SKM-1 treated with dmso at 0.1 percent for 144 hours (cell line): ENCODE measurements around the gene SPINK14.

Source experiments
- DNase-seq: peaks from one replicate; lab custom pipeline; 2025; ENCODE audit not compliant: unreplicated experiment; lab: John Stamatoyannopoulos, UW

The SPINK14 gene, protein sequence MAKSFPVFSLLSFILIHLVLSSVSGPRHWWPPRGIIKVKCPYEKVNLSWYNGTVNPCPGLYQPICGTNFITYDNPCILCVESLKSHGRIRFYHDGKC

DNA sequence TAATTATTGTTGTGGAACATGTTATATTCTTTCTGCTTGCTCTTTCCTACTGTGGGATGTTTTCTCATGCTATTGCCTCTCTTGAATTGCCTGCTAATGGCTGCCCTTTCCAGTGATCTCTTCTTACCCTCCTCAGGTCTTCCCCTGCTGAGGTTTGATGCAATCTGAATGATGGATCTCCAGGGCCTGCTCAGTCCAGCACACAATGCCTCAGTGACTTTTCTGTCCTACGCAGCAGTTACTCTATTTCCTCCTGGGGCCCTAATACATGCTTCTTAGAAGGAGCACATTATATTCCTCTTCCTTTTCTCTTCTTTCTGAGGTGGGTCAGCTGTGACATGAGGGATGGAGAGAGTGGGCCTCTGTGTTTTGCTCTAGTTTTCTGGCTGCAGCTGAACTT, at the start of gene SPINK14:
Gene SPINK14 (plus strand): TSS at position 301 of the 400 bp plus-strand sequence. CDS start 1,187 bp downstream, outside the sequence.
- DNase-seq: no peak

DNA sequence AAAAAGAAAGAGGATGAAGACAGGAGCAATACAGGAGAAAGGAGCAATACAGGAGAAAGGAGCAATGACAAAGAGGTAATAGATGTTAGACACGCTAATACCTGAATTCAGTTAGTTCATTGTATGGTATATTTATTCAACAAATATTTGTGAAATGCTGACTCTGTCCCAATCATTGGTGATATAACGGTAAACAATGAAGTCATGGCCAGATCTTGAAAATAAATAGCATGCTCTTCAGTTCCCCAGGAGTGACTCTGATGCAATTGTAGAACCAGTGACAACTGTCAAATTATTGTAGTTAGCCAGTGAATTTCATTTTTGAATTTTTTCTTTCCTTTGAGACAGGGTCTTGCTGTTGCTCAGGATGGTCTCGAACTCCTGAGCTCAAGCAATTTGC, 48.0 kb upstream of the SPINK14 start:
- no peak for DNase-seq

DNA sequence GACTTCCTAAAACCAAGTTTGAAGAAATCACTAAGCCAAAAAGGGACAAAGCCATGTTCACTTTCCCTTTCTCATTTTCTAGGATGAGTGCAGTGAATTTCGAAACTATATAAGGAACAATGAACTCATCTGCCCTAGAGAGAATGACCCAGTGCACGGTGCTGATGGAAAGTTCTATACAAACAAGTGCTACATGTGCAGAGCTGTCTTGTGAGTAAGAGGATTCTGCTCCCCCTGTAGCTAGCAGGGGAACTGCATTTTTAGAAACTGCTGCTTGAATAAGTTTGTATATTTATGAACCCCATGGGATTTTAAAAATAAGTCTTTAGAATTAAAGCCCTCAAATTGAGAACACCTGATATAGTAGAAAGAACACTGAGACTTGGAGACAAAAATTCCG, 42.7 kb upstream of the SPINK14 start:
- DNase-seq: no peak

DNA sequence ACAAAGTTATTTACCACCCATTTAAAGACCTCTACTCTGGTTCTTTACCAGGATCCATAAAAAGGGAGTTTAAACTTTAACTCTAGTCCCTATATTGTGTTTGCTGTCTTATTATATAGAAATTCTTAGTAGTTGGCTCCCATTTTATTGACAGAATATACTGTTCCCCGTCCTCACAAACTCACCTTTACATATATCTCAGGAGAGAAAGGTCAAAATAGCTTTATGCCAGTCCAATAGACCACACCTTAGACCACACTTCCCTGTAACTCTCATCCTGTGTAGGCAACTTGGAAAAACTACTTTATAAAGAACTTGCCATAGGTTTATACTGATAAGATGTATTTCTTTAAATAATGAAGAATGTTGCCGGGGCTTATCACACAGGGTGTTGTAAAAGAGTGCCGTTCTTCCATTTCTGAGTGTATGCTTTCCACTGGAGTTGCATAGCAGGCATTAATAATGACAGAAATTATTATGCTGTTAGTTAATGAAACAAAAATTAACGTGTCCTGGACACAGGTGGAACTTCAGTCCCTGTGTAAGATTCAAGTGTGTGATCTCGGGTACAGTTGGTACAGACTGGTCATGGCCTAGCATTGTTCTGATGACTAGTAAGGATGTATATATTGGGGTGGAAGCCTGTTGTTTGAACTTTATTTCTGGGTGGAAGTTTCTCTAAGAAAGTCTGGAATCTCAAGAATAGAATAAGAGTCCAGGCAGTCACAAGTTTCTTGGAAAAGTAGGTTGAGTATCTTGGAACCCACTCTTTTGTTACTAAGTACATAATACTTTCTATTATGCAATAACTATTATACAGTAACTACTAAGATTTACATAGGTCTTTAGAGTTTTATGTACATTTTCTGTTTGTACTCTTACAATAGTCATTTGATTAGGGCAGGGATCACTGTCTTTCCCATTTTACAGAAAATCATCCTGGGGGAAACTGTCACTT, 33.0 kb upstream of the SPINK14 start:
- DNase-seq: no peak

DNA sequence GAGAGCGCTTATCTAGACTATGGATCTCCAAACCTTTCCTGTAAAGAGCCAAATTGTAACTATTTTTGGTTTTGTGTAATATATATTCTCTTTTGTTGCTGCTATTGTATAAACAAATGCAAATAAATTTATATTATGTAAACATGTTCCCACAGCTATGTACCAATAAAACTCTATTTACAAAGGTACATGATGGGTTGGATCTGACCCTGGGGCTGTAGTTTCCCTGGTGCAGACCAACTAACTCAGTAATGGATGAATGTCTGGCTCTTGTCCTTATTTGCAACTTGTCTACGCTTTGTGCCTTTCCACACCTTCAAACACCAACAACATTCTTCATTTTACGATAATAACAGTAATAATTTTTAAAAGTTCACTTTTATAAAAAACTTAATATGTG, 27.5 kb upstream of the SPINK14 start:
- no peak for DNase-seq

DNA sequence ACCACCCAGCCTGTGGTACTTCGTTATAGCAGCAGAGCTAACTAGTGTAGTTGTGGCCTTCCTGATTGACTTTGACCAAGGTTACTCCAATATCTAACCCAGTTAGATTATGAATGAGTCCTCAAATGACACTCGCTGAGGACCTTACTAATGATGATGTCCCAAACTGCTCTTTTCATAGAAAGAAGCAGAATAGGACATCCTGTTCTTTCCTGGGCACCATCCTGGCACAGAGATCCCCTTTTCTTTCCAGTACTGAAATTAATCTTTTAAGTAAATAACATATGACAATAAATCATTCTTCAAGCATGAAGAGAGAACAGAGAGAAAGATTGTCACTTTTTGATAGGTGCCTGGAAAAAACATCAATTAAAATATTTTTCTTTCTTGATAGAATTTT, 26.7 kb upstream of the SPINK14 start:
- DNase-seq: no peak

DNA sequence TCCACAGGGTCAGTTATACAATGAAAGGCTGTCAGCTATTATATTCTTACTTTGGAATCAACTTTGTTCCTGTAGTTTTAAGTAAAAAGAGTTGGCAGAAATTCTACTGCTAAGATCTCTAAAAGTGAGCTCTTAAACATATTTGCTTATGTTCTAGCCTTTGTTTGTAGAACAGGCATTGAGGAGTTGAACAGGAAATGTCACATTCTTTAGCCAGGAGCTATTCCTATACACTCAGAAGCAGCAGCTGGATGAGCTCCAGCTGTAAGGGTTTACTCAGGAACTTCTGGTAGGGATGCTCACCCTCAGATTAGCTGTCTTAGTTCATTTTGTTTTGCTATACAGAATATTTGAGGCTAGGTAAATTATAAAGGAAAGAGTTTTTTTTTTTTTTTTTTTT, 22.4 kb upstream of the SPINK14 start:
- no peak for DNase-seq

DNA sequence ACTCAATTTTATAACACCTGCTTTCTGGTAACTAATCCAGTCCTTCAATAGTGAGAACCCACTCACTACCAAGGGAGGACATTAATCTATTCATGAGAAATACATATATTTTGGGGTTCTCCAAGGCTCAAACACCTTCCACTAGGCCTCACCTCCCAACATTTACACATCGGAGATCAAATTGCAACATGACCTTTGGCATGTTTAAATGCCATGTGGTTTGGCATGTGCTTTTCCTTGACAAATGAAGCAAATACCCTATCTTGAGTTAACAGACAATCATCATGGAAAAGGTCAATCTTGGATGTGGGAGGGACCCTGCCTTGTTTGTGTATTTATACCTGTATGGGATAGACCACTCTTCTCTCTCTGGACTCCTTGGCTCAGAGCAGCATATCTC, 21.9 kb upstream of the SPINK14 start:
- DNase-seq: no peak

DNA sequence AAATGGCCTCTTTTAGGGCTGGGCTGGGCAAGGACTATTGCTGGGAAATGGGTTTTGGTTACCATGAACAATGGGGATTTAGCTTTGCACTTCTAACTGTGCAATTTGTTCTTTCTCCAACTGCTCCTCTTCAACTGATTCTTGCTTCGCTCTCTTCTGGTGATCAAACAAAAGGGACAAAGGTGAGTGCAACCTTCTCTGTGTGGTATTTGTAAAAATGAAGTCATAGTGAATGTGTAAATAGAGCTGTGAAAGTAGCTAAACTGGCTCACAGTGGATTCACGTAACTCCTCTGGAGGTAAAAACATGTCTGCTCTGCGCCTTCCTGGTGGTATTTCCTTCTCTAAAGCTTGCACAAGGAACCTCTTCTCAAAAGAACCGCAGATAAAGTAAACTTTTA, 20.9 kb upstream of the SPINK14 start:
- no peak for DNase-seq

DNA sequence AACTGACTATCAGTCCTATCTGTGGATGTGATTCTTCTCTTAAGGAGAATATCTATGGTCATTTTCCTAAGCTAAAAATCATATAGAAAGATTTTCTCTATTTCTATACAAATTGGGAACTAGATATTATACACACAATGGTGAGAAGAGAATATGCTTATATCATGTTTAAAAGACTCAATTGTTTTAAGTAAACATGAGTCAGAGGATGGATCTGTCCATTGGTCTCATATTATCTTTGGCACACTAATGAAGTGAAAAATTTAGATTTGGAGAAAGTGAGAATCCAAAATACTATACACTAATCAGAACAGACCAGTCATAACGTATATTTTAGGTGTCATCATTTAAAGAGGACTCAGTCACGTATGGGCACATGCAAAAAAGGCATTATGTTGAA, 16.5 kb upstream of the SPINK14 start:
- DNase-seq: no peak

DNA sequence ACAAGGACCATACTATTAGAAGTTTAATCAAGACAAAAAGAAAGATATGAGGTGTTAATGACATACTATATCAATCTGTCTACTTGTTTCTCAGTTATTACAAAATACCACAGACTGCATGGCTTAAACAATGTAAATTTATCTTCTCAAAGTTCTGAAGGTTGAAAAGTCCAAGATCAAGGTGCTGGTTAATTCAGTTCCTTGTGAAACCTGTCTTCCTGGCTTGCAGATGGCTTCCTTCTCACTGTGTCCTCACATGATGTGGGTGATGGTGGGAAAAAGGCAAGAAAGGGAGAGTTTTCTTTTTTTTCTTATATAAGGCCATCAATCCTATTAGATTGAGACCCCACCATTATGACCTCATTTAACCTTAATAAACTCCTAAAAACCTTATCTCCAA, 15.6 kb upstream of the SPINK14 start:
- no peak for DNase-seq

DNA sequence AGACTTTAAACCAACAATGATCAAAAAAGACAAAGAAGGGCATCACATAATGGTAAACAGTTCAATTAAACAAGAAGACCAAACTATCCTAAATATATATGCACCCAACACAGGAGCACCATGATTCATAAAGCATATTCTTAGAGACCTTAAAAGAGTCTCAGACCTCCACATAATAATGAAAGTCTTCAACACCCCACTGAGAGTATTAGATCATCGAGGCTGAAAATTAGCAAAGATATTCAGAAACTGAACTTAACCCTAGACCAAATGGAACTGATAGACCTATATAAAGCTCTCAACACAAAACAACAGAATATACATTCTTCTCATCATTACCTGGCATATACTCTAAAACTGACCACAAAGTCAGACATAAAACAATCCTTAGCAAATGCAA, 11.7 kb upstream of the SPINK14 start:
- no peak for DNase-seq

DNA sequence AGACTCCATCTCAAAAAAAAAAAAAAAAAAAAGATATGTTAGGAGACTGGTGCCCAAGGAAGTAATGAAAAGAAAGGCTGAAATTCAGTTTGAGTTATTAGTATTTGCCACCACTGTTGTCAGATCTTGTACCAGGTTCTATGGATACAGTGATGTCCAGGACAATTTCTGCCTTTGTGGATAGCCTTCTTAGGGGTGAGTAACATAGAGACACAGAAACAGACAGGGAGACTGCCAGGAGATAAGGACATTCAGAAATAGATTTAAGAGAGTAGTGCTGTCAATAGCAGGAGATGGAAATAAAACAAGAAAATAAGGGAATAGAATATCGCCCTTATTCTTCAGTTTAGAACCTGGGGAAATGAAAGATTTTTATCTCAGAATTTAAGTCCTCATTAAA, 6.3 kb upstream of the SPINK14 start:
- no peak for DNase-seq

DNA sequence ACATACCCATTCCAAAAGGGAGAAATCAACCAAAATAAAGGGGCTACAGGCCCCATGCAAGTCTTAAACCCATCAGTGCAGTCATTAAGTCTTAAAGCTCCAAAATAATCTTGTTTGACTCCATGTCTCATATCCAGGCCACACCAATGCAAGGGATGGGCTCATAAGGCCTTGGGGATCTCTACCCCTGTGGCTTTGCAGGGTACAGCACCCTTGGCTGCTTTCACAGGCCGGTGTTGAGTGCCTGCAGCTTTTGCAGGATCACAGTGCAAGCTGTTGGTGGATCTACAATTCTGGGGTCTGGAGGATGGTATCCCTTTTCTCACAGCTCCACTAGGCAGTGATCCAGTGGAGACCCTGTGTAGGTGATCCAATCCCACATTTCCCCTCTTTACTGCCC, 5.0 kb upstream of the SPINK14 start:
- no peak for DNase-seq

DNA sequence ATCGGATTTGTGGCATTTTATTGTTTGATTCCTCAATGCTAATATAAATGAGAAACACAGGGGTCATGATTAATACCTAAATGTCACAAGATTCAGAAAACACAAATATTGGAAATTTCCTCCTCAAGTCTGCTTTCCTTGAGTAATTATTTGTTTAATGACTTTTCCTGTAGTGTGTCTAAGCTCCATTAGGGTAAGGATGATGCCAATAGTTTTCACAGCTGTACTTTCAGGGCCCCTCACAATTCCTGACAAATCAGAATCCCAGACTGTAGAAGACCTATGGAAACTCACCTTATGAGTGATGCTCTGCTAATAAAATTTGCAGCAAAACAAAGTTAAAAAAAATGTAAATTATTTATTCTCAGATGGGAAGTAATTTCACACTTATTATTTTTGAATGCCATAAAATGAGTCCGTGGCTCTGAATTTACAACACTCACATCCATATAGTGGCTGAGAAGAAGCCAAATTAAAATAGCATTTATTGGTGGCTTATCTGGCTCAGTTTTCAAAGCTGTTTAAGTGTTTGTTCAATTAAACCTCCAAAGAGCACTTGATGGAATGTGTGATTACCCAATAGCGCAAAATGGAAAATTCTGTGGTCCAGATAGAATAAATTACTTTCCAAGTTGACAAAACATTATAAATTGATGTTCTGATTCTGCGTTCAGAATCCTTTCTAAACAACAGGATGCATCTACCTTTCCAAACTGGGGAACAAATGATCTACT, 1.6 kb upstream of the SPINK14 start:
- no peak for DNase-seq

DNA sequence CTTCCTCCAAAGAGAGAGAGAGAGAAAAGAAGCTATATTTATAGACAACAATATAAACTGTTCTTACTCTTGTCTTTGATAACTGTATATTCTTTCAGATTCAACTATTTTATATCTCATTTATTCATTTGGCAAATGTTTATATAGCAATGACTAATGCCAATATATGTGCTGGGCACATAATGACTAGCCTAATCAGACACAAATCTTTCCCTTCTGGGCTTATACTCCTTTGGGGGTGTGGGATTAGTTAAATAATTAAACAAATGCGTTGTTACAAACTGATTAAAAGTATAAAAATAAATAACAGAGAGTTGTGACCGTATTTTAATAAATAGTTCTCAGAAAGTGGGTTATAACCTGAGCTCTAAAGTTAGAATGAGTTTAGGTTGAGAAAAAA, 4.0 kb downstream of the SPINK14 start:
- no peak for DNase-seq

DNA sequence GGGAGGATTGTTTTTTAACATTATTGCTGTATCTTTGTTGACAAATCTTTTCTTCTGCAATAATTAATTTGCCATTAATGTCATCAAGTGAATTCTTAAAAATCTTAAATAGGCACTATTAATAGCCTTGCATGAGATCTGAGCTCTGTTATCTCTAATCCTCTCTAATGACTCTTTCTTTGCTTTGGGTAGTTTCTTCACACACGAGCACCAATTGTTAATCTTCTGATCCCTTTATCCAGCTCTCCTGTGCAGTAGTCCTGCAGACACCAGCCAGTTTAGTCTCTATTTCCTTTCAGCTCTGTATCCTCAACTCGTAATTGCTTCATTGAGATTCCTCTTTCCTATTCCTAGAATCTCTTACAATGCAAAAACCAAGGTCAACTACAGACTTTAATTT, 8.1 kb downstream of the SPINK14 start:
- no peak for DNase-seq

DNA sequence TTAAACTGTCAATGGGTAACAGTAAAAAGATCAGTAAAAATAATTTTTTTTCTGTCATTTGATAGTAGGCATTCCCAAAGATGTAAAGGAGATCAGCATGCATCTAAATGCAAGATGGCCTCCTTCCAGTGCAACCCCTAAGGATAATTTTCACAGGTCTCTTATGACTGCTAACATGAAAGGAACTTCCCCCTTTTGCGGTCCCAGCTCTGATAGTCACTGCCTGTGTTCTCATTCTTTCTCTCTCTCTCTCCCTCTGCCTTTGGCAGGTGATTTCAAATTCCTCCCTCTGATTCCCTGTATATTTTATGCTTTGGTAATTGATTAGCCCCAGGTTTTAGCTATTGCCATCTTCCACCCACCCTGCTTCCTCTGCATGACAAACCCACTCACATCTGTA, 8.9 kb downstream of the SPINK14 start:
- no peak for DNase-seq

DNA sequence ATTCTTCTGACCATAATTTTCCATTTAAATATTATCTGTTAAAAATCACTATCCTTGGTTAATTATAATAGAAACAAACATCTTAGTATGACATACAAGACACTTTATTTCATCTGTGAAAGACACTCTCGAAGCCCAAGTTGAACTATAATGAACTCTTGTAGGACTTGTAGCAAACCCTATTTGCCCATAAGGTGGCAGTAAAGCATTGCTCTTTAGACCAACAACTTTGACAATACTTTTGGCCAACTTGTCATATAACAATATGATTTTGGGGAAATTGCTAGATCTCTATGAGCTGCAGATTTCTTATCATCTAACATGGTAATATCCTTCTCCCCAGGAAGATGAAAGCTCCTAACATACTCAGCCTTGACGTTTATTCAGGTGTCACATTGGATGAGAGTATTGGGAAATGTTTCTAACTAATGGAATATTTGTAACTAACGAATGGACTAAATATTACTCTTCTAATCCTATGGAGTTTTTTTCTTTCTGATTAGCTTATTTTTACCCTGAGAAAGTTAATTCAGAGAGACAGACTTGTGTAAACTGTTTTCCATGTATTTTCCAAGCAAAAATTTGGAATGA, 11.0 kb downstream of the SPINK14 start:
- DNase-seq: peak; percentile 58

DNA sequence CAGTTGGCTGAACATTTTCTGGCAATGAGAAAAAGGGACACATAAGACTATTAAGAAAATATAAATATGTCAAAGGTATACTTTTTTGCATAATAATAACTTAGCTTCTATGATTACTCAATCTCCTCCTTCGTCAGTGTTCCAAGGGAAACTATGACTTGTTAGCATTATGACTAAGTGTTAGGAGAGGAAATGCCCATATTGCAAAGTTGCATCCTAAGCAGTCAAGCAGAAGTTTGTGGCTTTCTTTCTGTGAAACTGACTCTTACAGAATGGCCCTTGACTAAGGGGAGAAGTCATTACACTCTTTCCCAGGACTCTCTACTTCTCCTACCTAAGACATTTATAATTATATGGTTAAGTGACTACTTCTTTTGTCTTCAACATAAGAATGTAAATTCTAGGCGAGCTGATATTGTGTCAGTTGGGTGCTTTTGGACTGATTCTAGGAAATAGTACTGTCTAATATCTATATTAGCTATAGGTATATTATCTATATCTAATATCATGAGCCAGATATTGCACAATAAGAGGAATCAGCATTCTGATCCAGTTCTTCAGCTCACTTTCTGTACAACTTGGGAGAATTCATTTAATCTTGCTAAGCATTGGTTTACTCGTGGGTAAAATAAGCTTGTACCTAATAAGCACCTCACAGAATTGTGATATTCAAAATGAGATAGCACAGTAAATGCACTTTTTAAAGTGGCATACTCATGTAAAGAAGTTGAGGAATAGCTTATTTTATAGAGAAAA, 18.1 kb downstream of the SPINK14 start:
- peak; percentile 95 for DNase-seq

DNA sequence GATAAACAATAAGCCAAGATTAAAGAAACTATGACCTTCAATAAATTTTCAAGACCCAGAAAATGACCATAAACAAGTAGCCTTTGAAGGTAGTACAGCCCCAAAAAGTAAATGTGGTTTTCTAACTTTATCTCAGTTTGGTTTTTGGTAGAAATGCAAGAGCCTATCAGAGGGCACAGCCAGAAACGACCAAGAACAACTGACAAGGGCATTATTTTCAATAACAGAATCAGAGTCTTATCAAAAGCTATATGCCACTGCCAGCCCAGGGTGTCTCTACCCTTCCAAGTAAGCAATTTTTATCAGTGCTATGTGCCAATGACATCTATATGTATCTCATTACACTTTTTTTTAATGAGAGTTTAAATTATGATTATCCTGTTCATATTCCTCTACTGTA, 22.7 kb downstream of the SPINK14 start:
- no peak for DNase-seq
